K562 (cell line): ENCODE data around the gene ZNF358. TPM values are rescaled to one million over a fixed set of nuclear protein-coding genes. Genes with fewer than 3 reads are reported as not detected.

Experiments used
- ATF2 ChIP-seq: sonication (generic); formaldehyde crosslinking; IDR thresholded peaks from 2 replicates; pipeline ENCODE4 v1.8.1; 2022; ENCODE audit warnings: missing genetic modification reagents
- ATF7 ChIP-seq: fragments of 450-650 bp; IDR thresholded peaks from 2 replicates; pipeline ENCODE4 v1.7.1; 2014; ENCODE audit warnings: mild to moderate bottlenecking, moderate library complexity
- JUNB ChIP-seq: fragments of 450-650 bp; formaldehyde crosslinking; conservative IDR thresholded peaks from 2 replicates; pipeline ENCODE4 v1.4.0; 2020; ENCODE audit warnings: mild to moderate bottlenecking
- KAT7 ChIP-seq: sonication (generic); formaldehyde crosslinking; IDR thresholded peaks from 2 replicates; pipeline ENCODE4 v1.8.0; 2022; ENCODE audit warnings: missing genetic modification reagents, mild to moderate bottlenecking, borderline replicate concordance
- MEIS2 ChIP-seq: fragments of 450-650 bp; IDR thresholded peaks from 2 replicates; pipeline ENCODE4 v1.6.1; 2014; ENCODE audit warnings: mild to moderate bottlenecking; ENCODE audit not compliant: partially characterized antibody
- MTA2 ChIP-seq: fragments of 450-650 bp; IDR thresholded peaks from 2 replicates; pipeline ENCODE4 v1.6.1; 2016; ENCODE audit warnings: low read depth
- NEUROD1 ChIP-seq: fragments of 150-350 bp; IDR thresholded peaks from 2 replicates; pipeline ENCODE4 v1.6.1; 2014; ENCODE audit warnings: borderline replicate concordance, low read length, low read depth; ENCODE audit not compliant: partially characterized antibody
- PCBP2 ChIP-seq: fragments of 200-400 bp; formaldehyde crosslinking; IDR thresholded peaks from 2 replicates; pipeline ENCODE4 v1.6.1; 2018; ENCODE audit warnings: low read length, low read depth, mild to moderate bottlenecking, moderate library complexity; ENCODE audit not compliant: poor library complexity, severe bottlenecking
- PML ChIP-seq: IDR thresholded peaks from 2 replicates; pipeline ENCODE4 v1.6.1; 2012; ENCODE audit warnings: low read length, inconsistent platforms
- POLR3G ChIP-seq: IDR thresholded peaks from 2 replicates; pipeline ENCODE4 v1.6.1; 2011; ENCODE audit not compliant: insufficient read length, insufficient replicate concordance; ENCODE audit errors: extremely low read depth
- PURB ChIP-seq: sonication (generic); formaldehyde crosslinking; IDR thresholded peaks from 2 replicates; pipeline ENCODE4 v1.9.0; 2021; ENCODE audit warnings: low read depth, mild to moderate bottlenecking, missing genetic modification reagents
- TRIM28 ChIP-seq: fragments of 450-650 bp; IDR thresholded peaks from 2 replicates; pipeline ENCODE4 v1.6.1; 2017
- USF1 ChIP-seq: sonication (generic); formaldehyde crosslinking; IDR thresholded peaks from 2 replicates; pipeline ENCODE4 v1.9.0; 2022; ENCODE audit warnings: mild to moderate bottlenecking, missing genetic modification reagents
- ZBTB49 ChIP-seq: sonication (generic); formaldehyde crosslinking; IDR thresholded peaks from 2 replicates; pipeline ENCODE4 v1.8.0; 2022; ENCODE audit warnings: missing genetic modification reagents, mild to moderate bottlenecking, borderline replicate concordance
- ZNF165 ChIP-seq: fragments of 250-450 bp; sonication (Bioruptor Pico); IDR thresholded peaks from 2 replicates; pipeline ENCODE4 v1.4.0; 2020; ENCODE audit warnings: borderline replicate concordance
- ZNF318 ChIP-seq, 2 experiments: fragments of 450-650 bp; IDR thresholded peaks; 2 replicates each; pipeline ENCODE4 v1.6.1; 2016; ENCODE audit warnings: mild to moderate bottlenecking in 2 of 2, borderline replicate concordance in 1 of 2, low read depth in 1 of 2, moderate library complexity in 1 of 2
- polyA plus RNA-seq, 8 experiments: library from polyadenylated mRNA; depleted of rRNA in 4 of 8; stranded (reverse) in 5 of 8; unstranded in 3 of 8; fragments of >200 nt; fragmentation: Nextera tagmentation in 2 of 8; fragmentation: Illumina TruSeq in 1 of 8; extraction: Ambion mirVana in 2 of 8; extraction: Trizol in 1 of 8; gene quantifications; 2 replicates each; pipeline versions ENCODE4 v1.2.1 to v1.2.3, GENCODE V29; 2011 to 2014; ENCODE audit warnings: inconsistent platforms in 1 of 8, missing spikeins in 1 of 8
- total RNA-seq, 7 experiments: library from RNA; depleted of rRNA in 6 of 7; stranded (reverse); fragments of >200 nt in 6 of 7; fragmentation: Illumina TruSeq in 2 of 7; extraction: Trizol in 2 of 7; gene quantifications; 2 replicates each; pipeline versions ENCODE4 v1.2.1 to v1.2.3, GENCODE V29; 2011 to 2021; ENCODE audit warnings: low replicate concordance in 1 of 7

Gene ZNF358
- total and polyA plus RNA-seq, 9 of the 15 experiments (the other 6 are each of a cell fraction or from before 2014, with no cell fraction given) = 0.04 to 17.2 (median 4.9) TPM

GRCh38 chr19:7509625-7510024 is 6.3 kb upstream of the ZNF358 start (continued):
- TF ChIP-seq POLR3G (no peak), JUNB (no peak), ZNF165 (CRISPR knock-in tag) (no peak), ATF7 (no peak), MEIS2 (peak; percentile 48), USF1 (no peak), PML (no peak), TRIM28 (no peak), PCBP2 (no peak), ZNF318 (IDR thresholded peaks at IDR 0.05; ENCODE audit: borderline replicate concordance in 1 of 2, low read depth in 1 of 2) (no peak), NEUROD1 (no peak), MTA2 (no peak), ZBTB49 (CRISPR knock-in tag) (no peak), PURB (CRISPR knock-in tag) (no peak), ATF2 (0 out of 2 replicates have a peak, but pooled peaks have one; percentile 44), KAT7 (no peak)
